CD4-positive, alpha-beta T cell (primary cell): ENCODE measurements around the gene KSR2. TPM values are rescaled to one million over a fixed set of nuclear protein-coding genes. Genes with fewer than 3 reads are reported as not detected.

Experiments
- ATAC-seq: fragments of 200-7000 bp; cut with Tn5 transposase; one replicate; pipeline ENCODE4 v1.10.0; 2022; ENCODE audit warnings: mild to moderate bottlenecking; ENCODE audit not compliant: poor library complexity
- CTCF ChIA-PET: fragments of 350-600 bp; sonication (Branson Sonifier 250); formaldehyde crosslinking; loops from one replicate; lab custom pipeline; 2021; ENCODE audit warnings: antibody characterized with exemption, inconsistent platforms; lab: Charles Lee
- POLR2A ChIA-PET: fragments of 350-600 bp; sonication (Branson Sonifier 250); formaldehyde crosslinking; loops from one replicate; lab custom pipeline; 2021; ENCODE audit warnings: antibody characterized with exemption, inconsistent platforms; lab: Charles Lee
- DNase-seq, 14 experiments: peaks; one replicate each; pipeline ENCODE4 v3.0.0-alpha.2; 2013 to 2020; ENCODE audit warnings: mixed read lengths in 2 of 14
- H3K27ac ChIP-seq, 2 donors: one replicate each; pipeline versions ENCODE4 v1.5.1 to v1.7.0; 2013; ENCODE audit warnings: low read length in 2 of 2, low read depth in 1 of 2, mild to moderate bottlenecking in 1 of 2
- H3K27me3 ChIP-seq, 2 experiments: 1 replicate in 1 of 2; 2 replicates in 1 of 2; pipeline versions ENCODE4 v1.6.1 to v1.7.0; 2013; ENCODE audit warnings: low read length in 2 of 2, control low read depth in 1 of 2, mild to moderate bottlenecking in 1 of 2, moderate library complexity in 1 of 2; ENCODE audit not compliant: insufficient read depth in 2 of 2, control insufficient read depth in 1 of 2
- H3K36me3 ChIP-seq: one replicate; pipeline ENCODE4 v1.6.1; 2013; ENCODE audit warnings: low read length, control low read depth; ENCODE audit not compliant: insufficient read depth
- H3K4me1 ChIP-seq: one replicate; pipeline ENCODE4 v1.6.1; 2013; ENCODE audit warnings: low read length, control low read depth; ENCODE audit not compliant: insufficient read depth
- H3K4me3 ChIP-seq: one replicate; pipeline ENCODE4 v1.5.1; 2013; ENCODE audit warnings: mild to moderate bottlenecking, low read length, moderate library complexity
- H3K9me3 ChIP-seq, 2 experiments: 1 replicate in 1 of 2; 2 replicates in 1 of 2; pipeline versions ENCODE4 v1.6.1 to v1.7.0; 2013; ENCODE audit warnings: low read length in 2 of 2, mild to moderate bottlenecking in 2 of 2, control low read depth in 1 of 2, moderate library complexity in 1 of 2; ENCODE audit not compliant: control insufficient read depth in 1 of 2, insufficient read depth in 1 of 2
- H3K27ac Mint-ChIP-seq: one replicate; pipeline ENCODE4 v1.8.0; 2020; ENCODE audit warnings: mixed read lengths
- H3K27me3 Mint-ChIP-seq: one replicate; pipeline ENCODE4 v1.8.0; 2021; ENCODE audit warnings: mixed read lengths
- H3K36me3 Mint-ChIP-seq: one replicate; pipeline ENCODE4 v1.8.0; 2021; ENCODE audit warnings: low read depth, mixed read lengths
- H3K4me1 Mint-ChIP-seq: one replicate; pipeline ENCODE4 v1.8.0; 2021; ENCODE audit warnings: low read depth, mixed read lengths
- H3K4me3 Mint-ChIP-seq: one replicate; pipeline ENCODE4 v1.8.0; 2020; ENCODE audit warnings: mild to moderate bottlenecking, mixed read lengths
- H3K9me3 Mint-ChIP-seq: one replicate; pipeline ENCODE4 v1.8.0; 2020; ENCODE audit warnings: mixed read lengths
- intact Hi-C, 2 experiments: fragments of 100-400 bp; cut with DNase I in 1 of 2; cut with micrococcal nuclease in 1 of 2; formaldehyde crosslinking; loops; one replicate each; pipeline versions ENCODE4 v1.15.1 to v1.9.0; 2023 to 2025; cut with DNase I, micrococcal nuclease
- total RNA-seq, 174 experiments: library from RNA in 2 of 174; stranded (reverse) in 2 of 174; gene quantifications; one replicate each; pipeline ENCODE4 v1.2.3 and lab custom pipeline; 2021 to 2026
- TF ChIP-seq, protein P1 (sequence below): fragments of 200-600 bp; IDR thresholded peaks from one replicate; pipeline ENCODE4 v1.8.0; 2022; ENCODE audit warnings: antibody characterized with exemption, mild to moderate bottlenecking

KSR2 gene
- total RNA-seq, 2 experiments from 2014 or later = 0.05 to 0.17 TPM

DNA sequence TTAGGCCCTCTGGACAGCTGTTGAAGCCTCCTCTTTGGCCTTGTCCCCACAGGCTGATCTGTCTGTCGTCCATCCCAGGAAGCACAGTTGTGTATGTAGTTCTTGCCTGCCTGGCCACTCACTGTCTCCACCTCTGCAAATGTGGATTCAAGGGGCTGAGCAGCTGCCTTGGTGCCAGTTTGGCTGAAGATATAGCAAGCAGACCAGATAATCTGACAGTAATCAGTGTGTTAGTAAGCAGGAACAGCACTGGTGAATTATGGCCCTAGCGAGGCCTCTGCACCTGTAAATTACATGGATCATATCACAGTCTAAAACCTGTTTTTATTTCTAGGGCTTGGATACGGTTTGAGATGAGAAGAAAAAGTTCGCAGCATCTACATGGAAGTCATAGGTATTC, 324.8 kb downstream of the KSR2 start:
- POLR2A ChIA-PET = no interaction called here
- TF ChIP-seq, protein P1, sequence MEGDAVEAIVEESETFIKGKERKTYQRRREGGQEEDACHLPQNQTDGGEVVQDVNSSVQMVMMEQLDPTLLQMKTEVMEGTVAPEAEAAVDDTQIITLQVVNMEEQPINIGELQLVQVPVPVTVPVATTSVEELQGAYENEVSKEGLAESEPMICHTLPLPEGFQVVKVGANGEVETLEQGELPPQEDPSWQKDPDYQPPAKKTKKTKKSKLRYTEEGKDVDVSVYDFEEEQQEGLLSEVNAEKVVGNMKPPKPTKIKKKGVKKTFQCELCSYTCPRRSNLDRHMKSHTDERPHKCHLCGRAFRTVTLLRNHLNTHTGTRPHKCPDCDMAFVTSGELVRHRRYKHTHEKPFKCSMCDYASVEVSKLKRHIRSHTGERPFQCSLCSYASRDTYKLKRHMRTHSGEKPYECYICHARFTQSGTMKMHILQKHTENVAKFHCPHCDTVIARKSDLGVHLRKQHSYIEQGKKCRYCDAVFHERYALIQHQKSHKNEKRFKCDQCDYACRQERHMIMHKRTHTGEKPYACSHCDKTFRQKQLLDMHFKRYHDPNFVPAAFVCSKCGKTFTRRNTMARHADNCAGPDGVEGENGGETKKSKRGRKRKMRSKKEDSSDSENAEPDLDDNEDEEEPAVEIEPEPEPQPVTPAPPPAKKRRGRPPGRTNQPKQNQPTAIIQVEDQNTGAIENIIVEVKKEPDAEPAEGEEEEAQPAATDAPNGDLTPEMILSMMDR = no peak
- no peak for ATAC-seq

DNA sequence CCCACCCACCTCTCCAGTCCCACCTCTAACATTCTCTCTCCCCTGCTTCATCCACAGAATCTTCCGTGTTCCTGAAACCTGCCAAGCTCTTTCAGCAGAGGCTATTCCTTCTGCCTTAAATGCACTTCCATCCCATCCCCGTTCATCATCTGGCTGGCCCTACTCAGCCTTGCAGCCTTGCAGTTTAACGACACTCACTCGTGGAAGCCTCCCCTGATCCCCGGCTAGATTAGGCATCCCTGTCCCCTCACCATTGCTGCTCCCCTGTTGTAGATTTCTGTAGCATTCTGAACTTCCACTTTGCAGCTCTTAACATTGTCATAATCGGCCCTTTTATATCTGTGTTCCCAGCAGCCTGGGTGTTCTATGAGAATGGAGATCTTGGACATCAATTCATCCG, 326.9 kb downstream of the KSR2 start:
- Mint-ChIP-seq H3K27ac (no peak overlapping the region), H3K4me1 (no peaks in the 10 kb centered on the region), H3K27me3 (no peaks in the 10 kb centered on the region), H3K36me3 (no peaks in the 10 kb centered on the region), H3K4me3 (no peak overlapping the region), H3K9me3 (peaks cover 4% of the 10 kb centered on the region)
- Histone ChIP-seq H3K27ac (no peak overlapping the region), H3K4me3 (no peak overlapping the region), H3K27me3 (peaks cover 0 to 2% of the 10 kb centered on the region in 2 experiments), H3K36me3 (no peaks in the 10 kb centered on the region), H3K9me3 (peaks cover 0 to 18% of the 10 kb centered on the region in 2 experiments), H3K4me1 (no peaks in the 10 kb centered on the region)
- intact Hi-C loops = no loop called here
- TF ChIP-seq, protein P1 = no peak
- ChIA-PET POLR2A (no interaction called here), CTCF (no interaction called here)
- no peak for DNase-seq
- ATAC-seq = no peak

More for the DNA sequence above, 324.8 kb downstream of the KSR2 start:
- Mint-ChIP-seq H3K36me3 (no peaks in the 10 kb centered on the region), H3K4me3 (no peak overlapping the region), H3K4me1 (no peaks in the 10 kb centered on the region), H3K27ac (no peak overlapping the region), H3K27me3 (no peaks in the 10 kb centered on the region), H3K9me3 (no peaks in the 10 kb centered on the region)
- Histone ChIP-seq H3K27me3 (peaks cover 0 to 2% of the 10 kb centered on the region in 2 experiments), H3K36me3 (no peaks in the 10 kb centered on the region), H3K27ac (no peak overlapping the region), H3K4me1 (no peaks in the 10 kb centered on the region), H3K9me3 (peaks cover 0 to 26% of the 10 kb centered on the region in 2 experiments), H3K4me3 (no peak overlapping the region)
- intact Hi-C loops = no loop called here
- no peak for DNase-seq
- CTCF ChIA-PET = no interaction called here

- ChIA-PET CTCF (no interaction called here), POLR2A (no interaction called here)
- Mint-ChIP-seq H3K27me3 (no peaks in the 10 kb centered on the region), H3K9me3 (peaks cover 8% of the 10 kb centered on the region), H3K4me3 (no peak overlapping the region), H3K36me3 (no peaks in the 10 kb centered on the region), H3K27ac (no peak overlapping the region), H3K4me1 (no peaks in the 10 kb centered on the region)
- H3K36me3 ChIP-seq = no peaks in the 10 kb centered on the region
- TF ChIP-seq, protein P1 = no peak
- peaks cover 0 to 2% of the 10 kb centered on the region in 2 experiments for H3K27me3 ChIP-seq
- DNase-seq (no peak), ATAC-seq (no peak)
- H3K27ac ChIP-seq = no peak overlapping the region
- intact Hi-C loops = no loop called here
- H3K9me3 ChIP-seq = peaks cover 0 to 16% of the 10 kb centered on the region in 2 experiments
- H3K4me3 ChIP-seq = no peak overlapping the region
- H3K4me1 ChIP-seq = no peaks in the 10 kb centered on the region
These were observed 328.3 kb downstream of the KSR2 start for GRCh38 chr12:117640511-117640910.
